ENCODE data around the gene MRPL20. TPM values are rescaled to one million over a fixed set of nuclear protein-coding genes. Genes with fewer than 3 reads are reported as not detected.

Gene MRPL20
- total RNA-seq, 2 donors from 2014 or later: 82.1 to 96.7 TPM

GRCh38 chr1:1438531-1439381, 31.7 kb upstream of the MRPL20 start:
- intact Hi-C loops (cut with DNase I, micrococcal nuclease): no loop called here
- ATAC-seq (no peak), DNase-seq (no peak)

DNA sequence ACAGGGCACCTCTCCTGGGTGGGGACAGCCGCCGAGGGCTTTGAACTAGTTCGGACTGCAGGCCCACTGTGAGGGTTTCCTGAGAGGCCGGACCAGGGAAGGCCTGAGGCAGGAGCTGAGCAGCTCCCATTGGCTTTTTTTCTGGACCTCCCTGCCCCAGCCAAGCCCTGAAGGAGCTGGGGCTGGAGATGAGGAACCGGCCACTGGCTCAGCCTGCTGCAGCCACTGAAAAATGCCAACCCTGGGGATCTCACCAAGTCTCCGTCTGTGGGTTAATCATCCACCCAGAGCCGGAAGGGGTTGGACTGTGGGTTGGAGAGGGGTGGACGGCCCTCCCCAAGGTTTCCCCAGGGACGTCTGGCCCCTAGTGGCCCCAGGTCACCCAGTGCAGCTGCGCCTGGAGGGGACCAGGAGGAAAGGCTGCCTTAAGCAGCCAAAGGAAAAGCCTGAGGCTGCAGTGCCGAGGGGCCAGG, 30.8 kb upstream of the MRPL20 start:
- intact Hi-C loops (cut with DNase I, micrococcal nuclease): no loop called here
- DNase-seq (peak; percentile 72 to 80), ATAC-seq (peak; percentile 61)

DNA sequence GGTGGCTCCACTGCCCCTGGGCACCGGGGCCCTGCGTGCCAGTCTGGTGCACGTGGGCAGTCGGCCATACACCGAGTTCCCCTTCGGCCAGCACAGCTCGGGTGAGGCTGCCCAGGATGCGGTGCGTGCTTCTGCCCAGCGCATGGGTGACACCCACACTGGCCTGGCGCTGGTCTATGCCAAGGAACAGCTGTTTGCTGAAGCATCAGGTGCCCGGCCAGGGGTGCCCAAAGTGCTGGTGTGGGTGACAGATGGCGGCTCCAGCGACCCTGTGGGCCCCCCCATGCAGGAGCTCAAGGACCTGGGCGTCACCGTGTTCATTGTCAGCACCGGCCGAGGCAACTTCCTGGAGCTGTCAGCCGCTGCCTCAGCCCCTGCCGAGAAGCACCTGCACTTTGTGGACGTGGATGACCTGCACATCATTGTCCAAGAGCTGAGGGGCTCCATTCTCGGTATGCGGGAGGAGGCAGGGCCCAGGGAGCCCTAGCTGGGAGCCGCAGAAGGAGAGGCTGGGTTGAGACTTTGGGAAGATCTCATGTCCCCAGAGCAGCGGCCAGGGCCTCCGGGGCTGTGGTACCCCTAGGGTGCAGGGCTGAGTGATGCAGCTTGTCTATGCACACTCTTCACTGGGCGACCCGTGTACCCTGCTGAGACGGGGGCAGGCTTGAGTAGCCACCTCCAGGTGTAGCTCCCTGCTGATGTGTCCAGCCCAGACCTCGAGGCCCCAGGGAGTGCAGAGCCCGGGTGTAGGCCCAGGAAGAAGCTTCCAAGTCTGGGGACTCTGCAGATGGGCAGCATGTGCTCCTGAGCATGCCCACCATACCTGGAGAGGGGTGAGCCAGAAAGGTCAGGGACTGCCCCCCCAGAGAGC, 30.2 kb upstream of the MRPL20 start:
- DNase-seq (peak in 1 of 2 donors; percentile 34), ATAC-seq (no peak)
- intact Hi-C loops (cut with DNase I, micrococcal nuclease): no loop called here

GRCh38 chr1:1436630-1437032, 29.5 kb upstream of the MRPL20 start:
- DNase-seq: no peak
- intact Hi-C loops (cut with DNase I, micrococcal nuclease): no loop called here
- no peak for ATAC-seq

DNA sequence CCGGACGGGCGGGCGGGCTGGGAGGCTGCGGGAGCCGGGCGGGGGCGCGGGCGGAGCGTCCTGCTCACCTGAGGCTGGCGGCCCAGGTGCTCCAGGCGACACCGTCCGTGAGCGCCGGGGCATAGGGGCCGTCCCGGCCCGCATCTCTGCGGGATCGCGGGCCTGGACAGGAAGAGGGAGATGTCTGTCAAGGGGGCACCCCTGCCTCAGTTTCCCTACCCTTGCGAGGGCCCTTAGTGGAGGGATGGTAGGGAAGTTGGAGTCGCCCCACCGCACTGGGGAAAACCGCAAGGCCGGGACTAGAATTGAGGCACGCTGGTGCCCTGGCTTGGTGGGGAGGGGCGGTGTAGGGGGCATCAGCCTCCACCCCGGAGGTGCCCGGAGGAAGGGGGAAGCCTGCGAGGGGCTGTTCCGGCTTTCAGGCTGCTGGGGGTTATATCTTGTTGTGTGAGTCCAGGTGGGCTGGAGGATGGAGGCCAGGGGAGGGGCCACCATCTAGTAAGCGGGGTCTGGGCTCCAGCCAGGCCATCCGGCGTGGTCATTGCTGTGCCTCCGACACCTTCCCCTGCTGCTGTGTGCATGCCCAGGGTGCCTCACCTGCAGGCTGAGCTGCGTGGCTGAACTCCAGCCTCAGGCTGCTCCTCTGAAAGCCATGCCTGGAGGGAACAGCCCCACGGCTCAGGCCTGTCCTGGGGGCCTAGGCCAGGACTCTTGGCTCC, 29.0 kb upstream of the MRPL20 start:
- intact Hi-C loops (cut with DNase I, micrococcal nuclease): no loop called here
- ATAC-seq: no peak
- DNase-seq: no peak

DNA sequence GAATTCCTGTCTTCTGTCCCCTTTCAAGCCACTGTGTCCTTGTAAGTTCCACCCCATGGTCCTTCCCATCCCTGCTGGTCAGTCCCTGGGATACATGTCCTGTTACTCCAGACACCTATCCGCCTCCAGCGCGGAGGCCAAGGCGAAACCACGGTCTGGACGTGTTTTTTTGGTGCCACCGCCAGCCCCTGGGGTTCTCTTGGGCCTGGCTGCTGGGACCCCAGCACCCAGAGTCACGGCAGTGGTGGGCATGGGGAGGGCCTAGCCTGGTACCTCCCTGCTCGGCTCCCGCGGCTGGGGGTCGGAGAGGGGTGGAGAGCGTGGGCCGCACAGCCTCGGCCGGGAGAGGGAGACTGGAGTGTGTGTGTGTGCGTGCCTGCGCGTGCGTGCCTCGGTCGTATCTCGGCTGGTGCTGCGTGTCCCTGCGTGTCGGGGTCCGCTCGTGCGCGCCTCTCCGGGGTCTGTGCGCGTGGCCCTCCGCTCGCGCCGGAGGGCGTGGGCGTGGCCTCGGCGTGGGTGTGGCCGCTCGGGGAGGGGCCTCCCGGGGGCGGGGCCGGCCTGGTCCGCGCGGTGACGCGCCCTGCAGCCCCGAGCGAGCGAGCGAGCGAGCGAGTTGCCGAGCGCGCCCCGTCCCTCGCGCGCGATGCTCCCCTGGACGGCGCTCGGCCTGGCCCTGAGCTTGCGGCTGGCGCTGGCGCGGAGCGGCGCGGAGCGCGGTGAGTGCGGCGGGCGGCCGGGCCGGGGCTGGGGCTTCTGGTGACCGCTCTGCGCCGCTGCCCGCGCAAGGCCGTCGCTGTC, 28.2 kb upstream of the MRPL20 start, which contains the start of gene VWA1:
Gene VWA1 (plus strand): TSS at position 585 of the 798 bp plus-strand sequence. CDS start 59 bp downstream, at position 644.
- intact Hi-C loops (cut with DNase I, micrococcal nuclease): no loop called here
- peak; percentile 51 for ATAC-seq
- DNase-seq: peak; percentile 65 to 82

- DNase-seq: no peak
- ATAC-seq: no peak
- intact Hi-C loops (cut with DNase I, micrococcal nuclease): no loop called here
Observed at GRCh38 chr1:1434824-1435105, 27.7 kb upstream of the MRPL20 start.

- peak; percentile 35 to 66 for DNase-seq
- intact Hi-C loops (cut with DNase I, micrococcal nuclease): no loop called here
- no peak for ATAC-seq
Observed at GRCh38 chr1:1434131-1434823, 27.2 kb upstream of the MRPL20 start.

- peak; percentile 33 to 45 for DNase-seq
- ATAC-seq: no peak
- intact Hi-C loops (cut with DNase I, micrococcal nuclease): no loop called here
Observed at GRCh38 chr1:1433804-1434130, 26.7 kb upstream of the MRPL20 start.

GRCh38 chr1:1432951-1433803, 26.1 kb upstream of the MRPL20 start:
- DNase-seq (peak; percentile 93 to 95), ATAC-seq (peak; percentile 77)
- intact Hi-C loops (cut with DNase I, micrococcal nuclease): no loop called here

- no peak for ATAC-seq
- peak; percentile 19 to 39 for DNase-seq
- intact Hi-C loops (cut with DNase I, micrococcal nuclease): no loop called here
Observed at GRCh38 chr1:1432274-1432950, 25.3 kb upstream of the MRPL20 start.

DNA sequence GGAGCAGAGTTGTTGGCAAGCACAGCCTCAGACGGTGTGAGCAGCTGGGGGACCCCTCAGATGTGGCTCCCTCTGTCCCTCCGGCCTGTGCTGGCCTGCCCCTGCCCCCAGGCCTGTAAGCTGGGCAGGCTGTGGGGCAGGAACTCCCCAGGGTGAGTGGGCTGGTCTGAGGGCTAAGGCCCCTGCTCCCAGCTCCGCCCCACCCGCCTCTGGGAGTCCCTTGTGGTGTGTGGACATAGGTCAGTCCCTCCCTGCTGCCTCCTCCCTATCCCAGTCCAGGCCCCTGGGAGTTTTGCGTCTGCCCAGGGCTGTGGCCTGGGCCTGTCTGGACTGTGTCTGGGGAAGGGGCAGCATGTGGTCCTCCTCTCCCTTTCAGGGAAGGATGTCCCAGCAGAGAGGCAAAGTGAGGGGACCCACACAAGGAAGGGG, 24.8 kb upstream of the MRPL20 start:
- ATAC-seq: peak; percentile 69
- intact Hi-C loops (cut with DNase I, micrococcal nuclease): no loop called here
- peak; percentile 76 to 85 for DNase-seq

DNA sequence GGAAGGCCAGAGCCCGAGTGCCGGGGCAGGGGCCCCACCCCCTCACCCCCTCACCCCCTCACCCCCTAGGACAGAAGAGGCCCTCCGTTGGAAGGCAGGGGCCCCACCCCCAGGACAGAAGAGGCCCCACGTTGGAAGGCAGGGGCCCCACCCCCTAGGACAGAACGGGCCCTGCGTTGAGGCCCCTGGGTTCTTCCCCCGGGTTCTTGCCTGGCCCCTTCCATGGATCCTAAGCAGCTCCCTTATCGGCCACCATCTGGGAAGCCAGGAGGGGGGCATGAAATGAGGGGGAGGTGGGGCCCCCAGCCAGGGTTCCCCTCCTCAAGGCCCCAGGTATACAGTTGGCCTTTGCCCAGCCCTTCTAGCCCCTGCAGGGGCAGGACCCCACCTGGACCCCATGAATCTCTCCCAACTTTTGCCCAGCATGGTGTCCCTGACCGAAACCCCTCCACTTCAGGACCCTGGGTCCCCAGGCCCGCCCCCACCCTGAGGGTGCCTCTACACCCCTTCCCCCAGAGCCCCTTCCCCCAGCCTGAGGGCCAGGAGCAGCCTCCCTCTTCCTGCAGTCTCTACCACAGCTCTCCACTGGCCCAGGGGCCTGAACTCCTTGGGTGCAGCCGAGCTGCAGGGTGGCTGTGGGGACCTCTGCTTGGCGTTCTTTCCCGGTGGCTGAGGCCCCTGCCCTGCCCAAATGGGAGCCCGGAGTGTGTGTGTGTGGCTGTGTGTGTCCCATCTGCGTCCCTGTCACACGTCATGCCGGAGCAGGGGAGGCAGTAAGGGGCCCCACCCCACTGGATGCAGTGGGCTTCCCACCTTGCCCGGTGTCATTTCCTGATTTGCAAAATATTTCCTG, 24.1 kb upstream of the MRPL20 start:
- ATAC-seq (peak; percentile 15), DNase-seq (peak; percentile 37 to 58)
- intact Hi-C loops (cut with DNase I, micrococcal nuclease): no loop called here

DNA sequence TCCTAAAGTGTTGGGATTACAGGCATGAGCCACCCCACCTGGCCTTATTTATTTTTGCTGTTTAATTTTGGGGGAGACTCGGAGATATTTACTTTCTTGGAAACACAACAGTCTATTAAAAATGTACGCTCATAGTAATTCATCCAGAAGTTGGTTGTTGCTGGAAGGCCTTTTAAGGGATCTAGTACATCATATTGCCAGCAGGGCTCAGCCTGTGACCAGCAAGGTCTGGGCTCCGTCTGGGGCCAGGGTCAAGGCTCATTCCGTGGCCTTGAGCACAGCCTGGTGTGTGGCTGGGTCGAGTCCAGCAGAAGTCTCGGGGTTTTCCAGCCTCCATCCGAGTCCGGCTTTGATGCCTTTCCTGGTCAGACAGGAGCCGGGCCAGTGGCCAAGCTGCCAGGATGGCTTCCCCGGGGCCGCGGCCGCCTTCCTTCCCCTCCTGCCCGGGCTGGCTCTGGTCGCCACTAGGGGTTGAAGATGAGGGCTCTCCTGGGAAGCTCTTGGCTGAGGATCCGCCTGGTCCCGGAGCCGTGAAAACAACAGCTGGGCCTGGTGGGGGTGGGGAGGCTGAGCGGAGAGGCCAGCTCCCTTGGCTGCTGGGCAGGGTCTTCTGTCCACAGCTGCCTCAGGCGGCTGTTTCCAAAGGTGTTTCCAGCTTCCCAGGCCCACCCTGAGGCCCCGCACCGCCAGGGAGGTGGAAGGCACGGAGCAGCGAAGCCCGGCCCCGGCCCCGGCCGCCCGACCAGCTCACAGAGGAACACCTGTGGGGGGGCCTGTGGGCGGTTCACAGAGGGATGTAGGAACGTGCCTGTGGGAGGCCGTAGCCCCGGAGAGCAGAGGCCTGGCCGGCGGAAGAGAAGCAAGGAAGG, 23.3 kb upstream of the MRPL20 start:
- no peak for ATAC-seq
- peak; percentile 55 to 66 for DNase-seq
- intact Hi-C loops (cut with DNase I, micrococcal nuclease): no loop called here

DNA sequence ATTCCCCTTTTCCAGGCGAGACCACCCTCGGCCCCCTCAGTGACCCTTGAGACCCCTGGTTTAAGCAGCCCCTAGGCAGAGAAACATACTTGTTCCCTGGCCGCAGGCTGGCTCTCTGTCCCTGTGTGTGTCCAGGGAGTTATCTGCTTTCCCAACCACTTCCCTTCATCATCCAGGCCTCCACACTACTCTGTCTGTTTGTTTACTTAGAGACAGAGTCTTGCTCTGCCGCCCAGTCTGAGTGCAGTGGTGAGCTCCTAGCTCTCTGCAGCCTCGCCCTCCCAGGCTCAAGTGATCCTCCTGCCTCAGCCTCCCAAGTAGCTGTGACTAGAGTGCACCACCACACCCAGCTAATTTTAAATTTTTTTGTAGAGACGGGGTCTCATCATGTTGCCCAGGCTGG, 22.6 kb upstream of the MRPL20 start:
- ATAC-seq (no peak), DNase-seq (peak in 1 of 2 donors; percentile 39)
- intact Hi-C loops (cut with DNase I, micrococcal nuclease): no loop called here

Measured in left colon (tissue), 2 donors.